Raji (cell line): ENCODE results near the gene SOX5.

ENCODE experiments used
- POLR2A ChIP-seq: IDR thresholded peaks from 2 replicates; pipeline ENCODE4 v1.6.1; 2011; ENCODE audit warnings: low read depth, low read length, control low read depth; ENCODE audit not compliant: insufficient read depth

The SOX5 gene

DNA sequence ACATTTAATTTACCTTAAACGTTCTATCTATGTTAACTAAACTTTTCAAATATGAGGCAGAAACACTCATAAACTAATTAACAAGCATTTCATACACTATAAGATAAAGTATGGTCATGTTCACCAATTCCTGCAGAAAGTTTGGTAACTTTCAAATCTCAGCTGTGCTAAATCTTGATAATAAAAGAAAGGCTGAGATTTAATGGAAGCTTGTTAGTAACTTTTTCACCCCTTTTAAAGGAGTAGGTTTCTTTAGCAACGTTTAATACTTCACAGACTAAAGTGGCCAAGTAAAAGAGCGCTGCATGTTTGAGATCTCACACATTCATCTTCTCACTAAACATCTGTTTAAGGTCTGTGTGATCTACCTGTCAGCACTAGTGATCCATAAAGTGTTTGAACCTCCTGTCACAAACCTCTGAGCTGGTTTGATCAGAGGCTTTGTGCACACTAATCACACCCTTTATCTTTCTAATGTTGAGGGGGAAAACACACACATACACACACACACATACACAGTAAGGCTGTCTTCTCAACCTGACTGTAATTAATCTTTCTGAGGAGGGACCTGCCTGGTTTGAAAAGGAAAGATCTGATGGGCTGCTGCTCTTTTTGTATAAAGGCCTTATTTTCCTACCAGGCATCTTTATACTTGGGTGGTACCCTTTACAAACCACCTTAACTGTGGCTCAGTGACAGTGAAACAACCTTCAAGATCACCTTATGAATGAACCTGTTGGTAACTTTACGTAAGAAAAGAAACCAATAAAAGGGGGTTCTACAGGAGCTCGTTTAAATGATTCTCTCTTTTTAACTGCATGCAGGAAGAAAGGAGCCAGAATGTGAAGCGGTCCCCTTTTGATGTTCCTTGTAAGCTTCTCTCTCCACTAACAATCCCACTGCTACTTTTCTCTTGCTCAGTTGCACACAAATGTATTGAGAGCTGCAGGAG is 244.2 kb downstream of the SOX5 start:
- no peak for TF ChIP-seq POLR2A

DNA sequence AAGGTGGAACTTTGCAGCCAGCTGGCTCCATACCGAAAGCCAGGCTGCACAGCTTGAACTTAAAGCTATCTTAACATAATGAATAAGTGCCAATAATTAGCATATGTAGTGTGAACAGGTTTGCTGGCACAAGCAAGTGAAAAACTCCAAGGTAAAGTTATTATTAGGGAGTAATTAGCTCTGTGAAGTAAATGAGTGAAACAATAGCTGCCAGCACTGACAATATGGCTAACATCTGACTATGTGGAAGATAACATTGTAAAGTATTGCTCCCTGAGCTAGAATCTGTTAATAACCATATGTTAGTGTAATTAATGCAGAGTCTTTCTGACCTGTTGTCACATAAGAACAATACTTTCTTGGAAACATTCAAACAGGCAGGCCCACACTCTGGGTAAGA is 246.4 kb downstream of the SOX5 start:
- TF ChIP-seq POLR2A, result no peak

DNA sequence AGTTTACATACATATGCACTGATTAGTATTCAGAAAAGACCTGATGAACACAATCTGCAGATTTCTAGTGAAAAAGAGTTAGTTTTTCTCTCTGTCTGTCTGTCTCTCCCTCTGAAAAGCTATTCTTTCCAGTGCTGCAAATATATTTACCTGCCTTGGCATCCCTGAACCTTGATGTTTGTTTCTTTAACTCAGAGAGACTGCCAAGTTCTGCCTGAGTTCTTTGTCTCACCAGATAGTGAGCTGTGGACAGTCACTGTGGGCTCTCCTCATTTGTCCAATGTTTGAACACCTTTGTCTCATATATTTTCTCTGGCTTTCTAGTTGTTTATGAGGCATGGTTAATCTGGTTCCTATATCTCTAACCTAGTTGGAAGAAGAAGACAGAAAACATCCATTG is 250.4 kb downstream of the SOX5 start:
- no peak for TF ChIP-seq POLR2A

GRCh38 chr12:23694920-23695319 is 254.6 kb downstream of the SOX5 start:
- TF ChIP-seq POLR2A, result no peak

DNA sequence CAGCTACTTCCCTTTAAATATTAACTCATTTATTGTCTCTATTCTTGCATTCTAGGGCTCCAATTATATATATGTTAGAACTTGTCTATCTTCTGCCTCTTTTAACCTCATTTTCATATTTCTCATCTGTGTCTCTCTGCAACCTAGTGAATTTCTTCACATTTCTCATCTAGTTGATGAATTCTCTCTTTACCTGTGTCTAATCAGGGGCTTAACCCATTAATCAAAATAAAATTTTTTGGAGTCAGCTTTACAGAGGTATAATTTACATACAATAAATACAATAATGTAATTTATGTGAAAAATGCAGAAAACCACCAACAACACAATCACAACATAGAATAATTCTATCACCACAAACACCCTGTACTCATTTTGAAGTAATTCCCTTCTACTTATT is 255.2 kb downstream of the SOX5 start:
- TF ChIP-seq POLR2A, result no peak

DNA sequence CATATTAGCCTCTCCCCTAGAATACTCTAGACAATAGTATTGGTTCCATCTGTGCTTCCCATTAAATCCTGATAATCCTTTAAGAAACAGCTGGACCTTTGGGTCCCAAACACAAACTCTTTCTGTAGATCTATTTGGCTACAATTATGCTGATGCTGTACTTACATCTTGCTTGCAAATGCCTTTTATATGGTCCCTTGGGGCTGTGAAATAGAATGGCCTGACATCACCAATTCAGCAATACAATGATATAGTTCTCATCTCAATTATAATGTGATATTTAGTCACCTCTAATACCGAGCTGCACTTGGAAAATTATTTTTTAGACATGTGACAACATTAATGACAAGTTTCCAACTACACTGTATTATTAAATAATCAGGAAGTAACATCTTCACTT is 261.5 kb downstream of the SOX5 start:
- no peak for TF ChIP-seq POLR2A

GRCh38 chr12:23686095-23686494 is 263.4 kb downstream of the SOX5 start:
- no peak for TF ChIP-seq POLR2A

DNA sequence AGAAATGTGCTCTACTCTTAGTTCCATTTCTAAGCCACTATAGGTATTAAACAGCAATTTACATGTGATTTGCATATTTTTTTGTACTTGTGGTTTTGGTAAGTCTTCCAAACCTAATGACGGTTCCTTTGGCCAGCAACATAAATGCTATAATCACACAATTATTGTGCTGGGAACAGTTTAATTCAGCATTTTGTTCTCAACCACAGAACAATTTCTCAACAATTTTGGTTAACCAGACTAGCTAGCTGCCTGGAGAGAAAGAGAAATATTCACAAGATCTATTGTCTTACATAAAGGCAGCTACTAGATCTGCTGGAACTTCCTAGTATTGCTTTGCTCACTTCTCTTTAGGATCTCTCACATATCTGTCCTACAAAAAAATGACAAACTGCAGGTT is 265.3 kb downstream of the SOX5 start:
- TF ChIP-seq POLR2A, result no peak

GRCh38 chr12:23681237-23681636 is 268.2 kb downstream of the SOX5 start:
- no peak for TF ChIP-seq POLR2A

DNA sequence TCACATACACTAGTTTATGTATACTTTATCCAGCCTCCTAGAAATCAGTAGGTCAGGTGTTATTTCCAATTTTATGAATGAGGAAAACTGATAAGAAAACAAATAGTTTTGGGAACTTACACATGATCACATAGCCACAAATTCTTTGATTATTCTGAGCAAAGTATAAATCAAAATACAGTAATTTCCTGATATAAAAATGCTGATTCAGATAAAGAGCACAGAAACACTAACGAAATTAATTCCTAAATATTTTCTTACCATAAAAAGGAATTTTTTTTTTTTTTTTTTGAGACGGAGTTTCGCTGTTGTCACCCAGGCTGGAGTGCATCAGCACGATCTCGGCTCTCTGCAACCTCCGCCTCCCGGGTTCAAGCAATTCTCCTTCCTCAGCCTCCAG is 275.4 kb downstream of the SOX5 start:
- no peak for TF ChIP-seq POLR2A

- TF ChIP-seq POLR2A, result no peak
Measured at GRCh38 chr12:23671881-23672280, 277.6 kb downstream of the SOX5 start.

GRCh38 chr12:23670684-23671083 is 278.8 kb downstream of the SOX5 start:
- no peak for TF ChIP-seq POLR2A

DNA sequence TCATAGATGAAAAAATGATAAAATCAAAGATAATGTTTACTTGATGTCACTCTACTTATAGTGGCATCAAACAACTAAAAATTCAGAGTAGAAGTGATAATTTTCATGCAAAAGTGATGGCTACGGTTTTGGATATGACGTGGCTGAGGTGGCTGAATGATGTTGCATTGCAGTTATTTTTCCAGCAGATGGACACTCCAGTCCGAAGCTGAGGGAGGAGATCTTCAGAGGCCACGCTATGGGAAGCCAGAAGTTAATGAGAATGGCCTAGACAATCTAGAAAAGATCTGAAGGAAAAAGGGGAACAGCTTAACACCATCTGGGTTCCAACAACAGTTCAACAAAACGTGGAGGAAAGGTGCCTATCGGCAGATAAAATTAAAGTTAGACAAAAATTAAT is 279.8 kb downstream of the SOX5 start:
- TF ChIP-seq POLR2A, result no peak

- TF ChIP-seq POLR2A, result no peak
Measured at GRCh38 chr12:23666866-23667265, 282.6 kb downstream of the SOX5 start.

DNA sequence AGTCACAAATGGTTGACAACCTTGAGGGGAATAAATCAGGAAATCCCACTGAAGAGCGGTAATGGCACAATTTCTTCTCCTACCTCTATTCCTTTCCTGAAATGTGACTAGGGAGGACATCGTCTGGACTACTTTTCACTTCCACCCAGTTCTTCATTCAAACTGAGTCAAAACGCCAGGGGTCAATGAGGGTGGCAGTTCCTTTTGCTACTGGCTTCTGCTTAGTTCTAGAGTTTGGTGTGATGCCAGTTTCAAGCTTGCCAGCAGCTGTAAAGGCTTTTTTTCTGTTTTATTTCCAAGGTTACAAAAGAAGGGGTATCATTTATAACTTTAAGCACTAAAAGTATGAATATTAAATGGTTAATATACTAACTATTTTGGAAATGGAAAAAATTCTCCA is 286.5 kb downstream of the SOX5 start:
- no peak for TF ChIP-seq POLR2A

GRCh38 chr12:23659131-23659530 is 290.3 kb downstream of the SOX5 start:
- TF ChIP-seq POLR2A, result no peak

DNA sequence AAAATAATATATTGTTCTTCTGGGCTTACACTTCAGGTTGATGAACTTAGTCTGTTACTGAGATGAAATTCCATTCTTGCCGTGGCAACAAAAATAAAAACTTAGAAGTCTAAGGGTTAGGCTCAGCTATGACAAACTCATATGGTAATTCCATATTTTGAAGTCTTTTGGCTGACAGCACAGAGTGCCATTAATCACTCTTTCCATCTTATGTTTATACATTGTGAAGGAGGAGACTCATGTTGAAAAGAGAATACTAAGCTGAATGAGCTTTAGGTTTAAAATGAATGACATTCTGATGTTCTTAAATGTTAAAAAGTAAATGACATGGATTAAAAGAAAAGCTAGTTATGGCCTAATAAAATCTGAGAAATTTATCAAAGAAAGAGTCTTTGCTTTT is 291.9 kb downstream of the SOX5 start:
- no peak for TF ChIP-seq POLR2A
